GM15510 (cell line): ENCODE measurements around the gene ATP1B1.

ENCODE experiments used
- POLR2A ChIP-seq: IDR thresholded peaks from 3 replicates; pipeline ENCODE4 v1.6.1; 2011; ENCODE audit warnings: borderline replicate concordance; ENCODE audit not compliant: insufficient read length; ENCODE audit errors: extremely low read depth

ATP1B1 gene

DNA sequence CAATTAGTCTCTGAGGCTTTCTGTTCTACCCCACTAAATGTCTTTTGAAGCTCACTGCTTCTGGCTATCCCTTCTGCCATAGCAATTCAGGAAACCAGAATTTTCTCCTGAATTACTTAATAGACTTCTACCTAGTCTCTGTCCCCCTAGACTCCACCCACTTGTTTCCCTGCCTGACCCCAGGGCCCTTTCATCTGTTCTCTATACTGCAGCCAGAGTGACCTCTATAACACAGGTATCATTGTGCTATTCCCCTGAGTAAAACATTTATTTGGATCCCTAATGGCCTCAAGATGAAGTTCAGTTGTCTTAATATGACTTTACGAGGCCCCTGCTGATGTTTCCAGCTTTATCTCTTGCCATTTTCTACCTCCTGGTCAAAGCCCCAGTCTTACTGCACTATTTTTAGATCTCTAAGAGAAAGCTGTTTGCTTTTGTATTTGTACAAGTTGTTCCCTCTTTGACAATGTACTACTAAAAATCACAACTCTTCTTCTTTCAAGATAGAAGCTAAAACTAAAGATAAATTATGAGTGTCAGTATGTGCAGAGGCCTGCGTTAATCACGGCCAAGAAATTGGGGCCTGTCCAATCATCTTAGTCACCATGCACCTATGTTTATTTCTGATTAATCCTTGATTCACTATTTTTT is 54.5 kb downstream of the ATP1B1 start:
- no peak for TF ChIP-seq POLR2A

DNA sequence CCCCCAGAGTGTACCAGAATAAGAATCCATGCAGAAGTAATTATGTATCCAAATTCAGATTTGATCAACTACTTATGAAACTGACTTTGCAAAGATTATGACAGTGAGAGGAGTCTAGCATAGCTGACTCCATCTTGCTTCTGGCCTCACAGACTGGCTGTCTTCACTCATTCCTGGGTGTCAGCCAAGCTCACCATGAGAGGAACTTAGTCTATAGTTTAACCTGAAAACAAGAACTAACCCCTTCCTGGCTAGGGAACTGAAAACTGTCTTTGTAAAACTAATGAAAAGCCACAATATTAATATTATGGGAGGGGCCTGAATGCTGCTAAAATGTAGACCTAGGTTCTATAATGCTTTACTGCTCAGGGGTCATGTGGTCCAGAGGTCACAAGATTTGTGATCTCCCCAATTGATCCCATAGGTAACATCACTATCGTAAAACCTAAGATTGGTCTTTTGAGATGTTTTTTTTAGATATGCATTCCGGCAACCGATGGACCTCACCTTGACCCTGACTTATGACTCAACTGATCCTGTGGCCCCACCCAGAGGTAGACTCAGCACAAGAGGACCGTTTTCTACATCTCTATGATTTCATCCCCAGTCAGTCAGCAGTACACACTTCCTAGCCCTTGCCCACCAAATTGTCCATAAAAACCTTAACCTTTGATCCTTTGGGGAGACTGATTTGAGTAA is 55.2 kb downstream of the ATP1B1 start:
- no peak for TF ChIP-seq POLR2A

DNA sequence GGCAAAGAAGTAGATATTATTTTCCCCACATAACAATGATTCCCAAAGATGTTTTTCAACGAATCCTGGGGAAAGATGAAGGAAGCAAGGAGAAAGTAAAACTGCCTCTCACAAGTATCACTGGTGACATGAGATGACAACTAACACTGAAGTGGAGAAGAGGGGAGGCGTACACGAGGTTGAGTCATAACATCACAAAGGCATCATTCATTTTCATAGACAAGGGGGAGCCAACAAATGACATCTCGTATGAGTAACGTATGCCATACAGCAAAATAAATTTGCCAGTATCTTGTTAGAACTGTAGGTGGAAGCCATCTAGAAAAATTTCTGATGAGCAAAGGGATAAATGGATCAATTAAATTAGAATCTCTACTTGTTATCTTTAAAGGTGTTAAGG is 56.6 kb downstream of the ATP1B1 start:
- no peak for TF ChIP-seq POLR2A

DNA sequence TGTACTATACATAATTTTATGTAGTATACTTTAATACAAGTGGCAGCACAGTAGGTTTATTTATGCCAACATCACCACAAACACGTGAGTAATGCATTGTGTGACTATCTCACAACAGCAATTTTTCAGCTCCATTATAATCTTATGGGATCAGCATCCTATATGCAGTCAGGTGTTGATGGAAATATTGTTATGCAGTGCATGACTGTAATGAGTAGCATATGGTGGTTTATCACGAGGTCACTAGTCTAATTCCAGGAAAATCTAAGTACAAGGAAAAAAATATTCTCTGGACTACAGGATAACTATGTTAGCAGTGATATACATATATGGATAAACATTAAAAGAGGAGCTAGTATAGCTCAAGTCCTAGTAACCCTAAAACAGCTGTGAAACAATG is 69.0 kb downstream of the ATP1B1 start:
- TF ChIP-seq POLR2A: no peak

DNA sequence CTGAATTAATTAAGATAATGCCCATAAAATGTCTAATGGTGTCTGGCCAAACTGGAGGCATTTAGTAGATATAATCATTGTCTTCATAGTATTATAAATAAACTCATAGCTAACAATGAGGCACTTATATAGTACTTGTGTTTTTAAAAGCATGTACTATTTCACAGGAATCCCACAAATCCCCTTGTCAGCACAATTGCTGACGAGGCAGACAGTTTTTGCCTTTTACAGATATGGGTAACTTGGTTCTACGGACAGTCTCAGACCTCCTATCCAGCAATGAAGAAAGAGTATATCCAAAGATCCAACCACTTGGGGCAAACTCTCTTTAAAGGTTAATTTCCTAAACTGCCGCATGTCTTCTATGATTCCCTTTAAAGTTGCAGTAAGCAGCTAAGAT is 73.7 kb downstream of the ATP1B1 start:
- no peak for TF ChIP-seq POLR2A
